CD4-positive, alpha-beta T cell treated with Interferon gamma for 1 hour (primary cell): Measurements from ENCODE around the gene MORC2.

Experiments
- DNase-seq: peaks from one replicate; pipeline ENCODE4 v3.0.0-alpha.2; 2020

Gene MORC2

GRCh38 chr22:30948930-30949342, 19.6 kb downstream of the MORC2 start:
- DNase-seq = no peak

GRCh38 chr22:30947816-30948454, 20.6 kb downstream of the MORC2 start:
- DNase-seq = no peak

- DNase-seq = no peak
Measured at GRCh38 chr22:30947173-30947815, 21.3 kb downstream of the MORC2 start.

GRCh38 chr22:30946354-30946753, 22.2 kb downstream of the MORC2 start:
- no peak for DNase-seq

- DNase-seq = no peak
Measured at GRCh38 chr22:30945653-30946052, 22.9 kb downstream of the MORC2 start.

GRCh38 chr22:30944986-30945385, 23.6 kb downstream of the MORC2 start:
- no peak for DNase-seq

- DNase-seq = peak; percentile 26
Measured at GRCh38 chr22:30943368-30943767, 25.2 kb downstream of the MORC2 start.

- no peak for DNase-seq
Measured at GRCh38 chr22:30941363-30941740, 27.2 kb downstream of the MORC2 start.

- DNase-seq = peak; percentile 19
Measured at GRCh38 chr22:30940685-30941362, 27.8 kb downstream of the MORC2 start.

- DNase-seq = no peak
Measured at GRCh38 chr22:30934053-30934452, 34.5 kb downstream of the MORC2 start.

GRCh38 chr22:30933457-30933856, 35.1 kb downstream of the MORC2 start:
- no peak for DNase-seq

GRCh38 chr22:30932661-30933060, 35.9 kb downstream of the MORC2 start:
- DNase-seq = no peak

- no peak for DNase-seq
Measured at GRCh38 chr22:30931541-30932300, 36.9 kb downstream of the MORC2 start.

- DNase-seq = no peak
Measured at GRCh38 chr22:30930228-30930627, 38.3 kb downstream of the MORC2 start.

GRCh38 chr22:30928401-30928800, 40.2 kb downstream of the MORC2 start:
- DNase-seq = no peak

- no peak for DNase-seq
Measured at GRCh38 chr22:30927806-30928205, 40.8 kb downstream of the MORC2 start.

GRCh38 chr22:30926706-30927105, 41.9 kb downstream of the MORC2 start:
- no peak for DNase-seq

GRCh38 chr22:30925667-30926066, 42.9 kb downstream of the MORC2 start:
- no peak for DNase-seq

GRCh38 chr22:30923168-30923900, 45.2 kb downstream of the MORC2 start:
- DNase-seq = no peak

- DNase-seq = peak; percentile 89
Measured at GRCh38 chr22:30922151-30922611, 46.4 kb downstream of the MORC2 start.

GRCh38 chr22:30921108-30921507, 47.5 kb downstream of the MORC2 start:
- DNase-seq = no peak

- peak; percentile 79 for DNase-seq
Measured at GRCh38 chr22:30920407-30920806, 48.2 kb downstream of the MORC2 start.

GRCh38 chr22:30919973-30920372, 48.6 kb downstream of the MORC2 start:
- no peak for DNase-seq
